Measurements from ENCODE around the gene LYRM4.

DNA sequence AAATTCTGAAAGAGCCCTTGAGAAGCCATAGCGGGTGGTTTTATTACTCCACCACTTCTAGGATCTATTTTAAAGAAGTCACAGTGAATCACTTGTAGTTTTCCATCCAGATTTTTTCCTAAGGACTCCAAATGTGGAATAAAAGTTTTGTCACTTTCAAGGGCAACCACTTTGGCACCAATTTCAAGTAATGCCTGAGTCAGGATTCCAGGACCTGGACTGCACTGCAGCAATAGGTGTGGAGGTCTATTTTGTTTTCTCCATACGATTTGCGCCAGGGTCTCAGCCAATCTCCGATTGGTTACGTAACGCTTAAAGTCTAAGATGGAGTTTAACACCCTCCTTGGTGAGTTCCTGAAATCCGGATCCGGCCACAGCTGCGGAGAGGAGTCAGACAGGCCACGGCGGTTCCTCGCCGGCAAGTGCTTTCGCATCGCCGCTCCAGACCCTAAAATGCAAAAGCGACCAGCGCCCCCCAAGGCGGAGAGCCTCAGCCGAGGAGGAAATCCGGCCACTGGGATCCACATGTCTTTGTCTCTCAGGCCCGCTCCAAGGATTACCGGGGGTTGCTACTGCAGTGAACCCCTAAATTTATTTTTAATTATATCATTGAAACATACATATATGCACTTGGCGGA, 194.2 kb downstream of the LYRM4 start:
- TF ChIP-seq, protein P1, sequence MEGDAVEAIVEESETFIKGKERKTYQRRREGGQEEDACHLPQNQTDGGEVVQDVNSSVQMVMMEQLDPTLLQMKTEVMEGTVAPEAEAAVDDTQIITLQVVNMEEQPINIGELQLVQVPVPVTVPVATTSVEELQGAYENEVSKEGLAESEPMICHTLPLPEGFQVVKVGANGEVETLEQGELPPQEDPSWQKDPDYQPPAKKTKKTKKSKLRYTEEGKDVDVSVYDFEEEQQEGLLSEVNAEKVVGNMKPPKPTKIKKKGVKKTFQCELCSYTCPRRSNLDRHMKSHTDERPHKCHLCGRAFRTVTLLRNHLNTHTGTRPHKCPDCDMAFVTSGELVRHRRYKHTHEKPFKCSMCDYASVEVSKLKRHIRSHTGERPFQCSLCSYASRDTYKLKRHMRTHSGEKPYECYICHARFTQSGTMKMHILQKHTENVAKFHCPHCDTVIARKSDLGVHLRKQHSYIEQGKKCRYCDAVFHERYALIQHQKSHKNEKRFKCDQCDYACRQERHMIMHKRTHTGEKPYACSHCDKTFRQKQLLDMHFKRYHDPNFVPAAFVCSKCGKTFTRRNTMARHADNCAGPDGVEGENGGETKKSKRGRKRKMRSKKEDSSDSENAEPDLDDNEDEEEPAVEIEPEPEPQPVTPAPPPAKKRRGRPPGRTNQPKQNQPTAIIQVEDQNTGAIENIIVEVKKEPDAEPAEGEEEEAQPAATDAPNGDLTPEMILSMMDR (IDR thresholded peaks at IDR 0.05; ENCODE audit: insufficient read depth, low read length), result no peak
- TF ChIP-seq SPI1 (IDR thresholded peaks at IDR 0.05; ENCODE audit: borderline replicate concordance, low read depth) (no peak), POLR2AphosphoS5 (IDR thresholded peaks at IDR 0.05; ENCODE audit: low read depth) (no peak)
- TF ChIP-seq, protein P2, sequence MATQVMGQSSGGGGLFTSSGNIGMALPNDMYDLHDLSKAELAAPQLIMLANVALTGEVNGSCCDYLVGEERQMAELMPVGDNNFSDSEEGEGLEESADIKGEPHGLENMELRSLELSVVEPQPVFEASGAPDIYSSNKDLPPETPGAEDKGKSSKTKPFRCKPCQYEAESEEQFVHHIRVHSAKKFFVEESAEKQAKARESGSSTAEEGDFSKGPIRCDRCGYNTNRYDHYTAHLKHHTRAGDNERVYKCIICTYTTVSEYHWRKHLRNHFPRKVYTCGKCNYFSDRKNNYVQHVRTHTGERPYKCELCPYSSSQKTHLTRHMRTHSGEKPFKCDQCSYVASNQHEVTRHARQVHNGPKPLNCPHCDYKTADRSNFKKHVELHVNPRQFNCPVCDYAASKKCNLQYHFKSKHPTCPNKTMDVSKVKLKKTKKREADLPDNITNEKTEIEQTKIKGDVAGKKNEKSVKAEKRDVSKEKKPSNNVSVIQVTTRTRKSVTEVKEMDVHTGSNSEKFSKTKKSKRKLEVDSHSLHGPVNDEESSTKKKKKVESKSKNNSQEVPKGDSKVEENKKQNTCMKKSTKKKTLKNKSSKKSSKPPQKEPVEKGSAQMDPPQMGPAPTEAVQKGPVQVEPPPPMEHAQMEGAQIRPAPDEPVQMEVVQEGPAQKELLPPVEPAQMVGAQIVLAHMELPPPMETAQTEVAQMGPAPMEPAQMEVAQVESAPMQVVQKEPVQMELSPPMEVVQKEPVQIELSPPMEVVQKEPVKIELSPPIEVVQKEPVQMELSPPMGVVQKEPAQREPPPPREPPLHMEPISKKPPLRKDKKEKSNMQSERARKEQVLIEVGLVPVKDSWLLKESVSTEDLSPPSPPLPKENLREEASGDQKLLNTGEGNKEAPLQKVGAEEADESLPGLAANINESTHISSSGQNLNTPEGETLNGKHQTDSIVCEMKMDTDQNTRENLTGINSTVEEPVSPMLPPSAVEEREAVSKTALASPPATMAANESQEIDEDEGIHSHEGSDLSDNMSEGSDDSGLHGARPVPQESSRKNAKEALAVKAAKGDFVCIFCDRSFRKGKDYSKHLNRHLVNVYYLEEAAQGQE (IDR thresholded peaks at IDR 0.05; ENCODE audit: insufficient replicate concordance, low read depth), result no peak
